ENCODE data around the gene ZC3H12C. TPM values are rescaled to one million over a fixed set of nuclear protein-coding genes. Genes with fewer than 3 reads are reported as not detected.
"Not testable (repeated sequence)": the region's sequence is repeated elsewhere in the genome, so short reads cannot be mapped to it uniquely, and the experiment has no call there.

The ZC3H12C gene
- total RNA-seq, 4 donors from 2014 or later = 5.5 to 10.1 (median 7.8) TPM

- Histone ChIP-seq H3K36me3 (no peaks in the 10 kb centered on the region), H3K4me3 (no peak overlapping the region), H3K9me3 (no peaks in the 10 kb centered on the region), H3K27ac (no peak overlapping the region), H3K27me3 (no peaks in the 10 kb centered on the region), H3K4me1 (peaks cover 0 to 11% (median 0%) of the 10 kb centered on the region in 3 donors)
- DNase-seq = no peak
- TF ChIP-seq POLR2A (IDR thresholded peaks at IDR 0.05) = no peak
- no peak for TF ChIP-seq CTCF (IDR thresholded peaks at IDR 0.05)
- WGBS, 2 donors = 87 to 94% methylated on average over 3 to 5 of the region's 5 CpGs
- intact Hi-C loops (cut with DNase I) = loop anchor here (10.0 kb wide), 1 partner anchor 232 kb away; no protein-coding TSS in a partner anchor
Measured at GRCh38 chr11:110186456-110186855, 93.3 kb downstream of the ZC3H12C start.

GRCh38 chr11:110186867-110187266, 93.7 kb downstream of the ZC3H12C start:
- intact Hi-C loops (cut with DNase I) = loop anchor here (10.0 kb wide), 1 partner anchor 232 kb away; no protein-coding TSS in a partner anchor
- H3K4me3 ChIP-seq = no peak overlapping the region
- H3K27me3 ChIP-seq = no peaks in the 10 kb centered on the region
- 100% methylated on average over 1 to 2 of the region's 4 CpGs for WGBS, 2 donors
- no peaks in the 10 kb centered on the region for H3K36me3 ChIP-seq
- peaks cover 0 to 11% (median 0%) of the 10 kb centered on the region in 3 donors for H3K4me1 ChIP-seq
- no peak for DNase-seq
- no peak overlapping the region for H3K27ac ChIP-seq
- TF ChIP-seq POLR2A (IDR thresholded peaks at IDR 0.05) = no peak
- TF ChIP-seq CTCF (IDR thresholded peaks at IDR 0.05) = no peak
- H3K9me3 ChIP-seq = no peaks in the 10 kb centered on the region

GRCh38 chr11:110187731-110188130, 94.5 kb downstream of the ZC3H12C start:
- no peaks in the 10 kb centered on the region for H3K36me3 ChIP-seq
- no peak for DNase-seq
- no peak overlapping the region for H3K4me3 ChIP-seq
- TF ChIP-seq POLR2A (IDR thresholded peaks at IDR 0.05) (no peak), CTCF (IDR thresholded peaks at IDR 0.05) (no peak)
- no peaks in the 10 kb centered on the region for H3K27me3 ChIP-seq
- H3K9me3 ChIP-seq = no peaks in the 10 kb centered on the region
- peaks cover 0 to 11% (median 0%) of the 10 kb centered on the region in 3 donors for H3K4me1 ChIP-seq
- intact Hi-C loops (cut with DNase I) = loop anchor here (10.0 kb wide), 1 partner anchor 233 kb away; no protein-coding TSS in a partner anchor
- H3K27ac ChIP-seq = no peak overlapping the region
- WGBS, 2 donors = 79 to 92% methylated on average over 4 of the region's 6 CpGs

- DNase-seq = no peak
- Histone ChIP-seq H3K27ac (no peak overlapping the region), H3K27me3 (no peaks in the 10 kb centered on the region), H3K9me3 (no peaks in the 10 kb centered on the region), H3K36me3 (no peaks in the 10 kb centered on the region), H3K4me1 (no peaks in the 10 kb centered on the region), H3K4me3 (no peak overlapping the region)
- TF ChIP-seq CTCF (IDR thresholded peaks at IDR 0.05) (no peak), POLR2A (IDR thresholded peaks at IDR 0.05) (no peak)
- intact Hi-C loops (cut with DNase I) = no loop called here
- WGBS, 2 donors = 63 to 79% methylated on average over 1 of the region's 1 CpG
Measured at GRCh38 chr11:110190885-110191284, 97.7 kb downstream of the ZC3H12C start.

- intact Hi-C loops (cut with DNase I); H3K4me1 ChIP-seq; H3K9me3 ChIP-seq; H3K27ac ChIP-seq; DNase-seq; H3K36me3 ChIP-seq; H3K27me3 ChIP-seq; H3K4me3 ChIP-seq: not testable (repeated sequence)
- WGBS, 2 donors = 67 to 77% methylated on average over 4 of the region's 4 CpGs
Measured at GRCh38 chr11:110192604-110193282, 99.6 kb downstream of the ZC3H12C start.

GRCh38 chr11:110194211-110194766, 101.1 kb downstream of the ZC3H12C start:
- H3K27ac ChIP-seq; H3K27me3 ChIP-seq; H3K36me3 ChIP-seq; H3K4me3 ChIP-seq; intact Hi-C loops (cut with DNase I); H3K9me3 ChIP-seq; H3K4me1 ChIP-seq; DNase-seq: not testable (repeated sequence)
- 60 to 69% methylated on average over 10 of the region's 10 CpGs for WGBS, 2 donors

Measured in esophagus squamous epithelium (tissue), 5 donors.